WTC11 (cell line): Measurements from ENCODE around the gene C16orf74. TPM values are rescaled to one million over a fixed set of nuclear protein-coding genes. Genes with fewer than 3 reads are reported as not detected.

ENCODE experiments used
- ATAC-seq: fragments of 200-7000 bp; cut with Tn5 transposase; 2 replicates; pipeline ENCODE4 v1.10.0; 2021; ENCODE audit warnings: mild to moderate bottlenecking, moderate library complexity
- CTCF ChIA-PET: fragments of 300-600 bp; sonication (Branson Sonifier 250); formaldehyde crosslinking; loops from one replicate; lab custom pipeline; 2021; ENCODE audit warnings: antibody characterized with exemption; lab: Charles Lee
- POLR2A ChIA-PET: fragments of 350-600 bp; sonication (Branson Sonifier 250); formaldehyde crosslinking; loops from one replicate; lab custom pipeline; 2021; ENCODE audit warnings: antibody characterized with exemption; lab: Charles Lee
- DNase-seq: peaks from one replicate; pipeline ENCODE4 v3.0.0; 2021; ENCODE audit warnings: low spot score
- H3K27ac Mint-ChIP-seq: 2 replicates; pipeline ENCODE4 v1.8.0; 2021; ENCODE audit warnings: mixed read lengths
- H3K27me3 Mint-ChIP-seq: 2 replicates; pipeline ENCODE4 v1.8.0; 2021; ENCODE audit warnings: low read depth, mild to moderate bottlenecking, moderate library complexity, mixed read lengths
- H3K36me3 Mint-ChIP-seq: 2 replicates; pipeline ENCODE4 v1.8.0; 2021; ENCODE audit warnings: mixed read lengths
- H3K4me1 Mint-ChIP-seq: 2 replicates; pipeline ENCODE4 v1.8.0; 2022; ENCODE audit warnings: mixed read lengths
- H3K4me3 Mint-ChIP-seq: 2 replicates; pipeline ENCODE4 v1.8.0; 2021; ENCODE audit warnings: mild to moderate bottlenecking, moderate library complexity, mixed read lengths
- H3K9me3 Mint-ChIP-seq: 2 replicates; pipeline ENCODE4 v1.8.0; 2021; ENCODE audit warnings: mixed read lengths
- EMX1 ChIP-seq: fragments of 250-450 bp; sonication (Bioruptor Pico); IDR thresholded peaks from 2 replicates; pipeline ENCODE4 v1.8.0; 2021; ENCODE audit warnings: mild to moderate bottlenecking
- MYBL2 ChIP-seq: sonication (generic); formaldehyde crosslinking; IDR thresholded peaks from 2 replicates; pipeline ENCODE4 v1.8.1; 2023; ENCODE audit warnings: mild to moderate bottlenecking, moderate library complexity, missing genetic modification reagents
- NR1H2 ChIP-seq: sonication (generic); formaldehyde crosslinking; IDR thresholded peaks from 2 replicates; pipeline ENCODE4 v1.9.0; 2021; ENCODE audit warnings: mild to moderate bottlenecking, moderate library complexity, missing genetic modification reagents
- NR3C1 ChIP-seq: sonication (generic); formaldehyde crosslinking; conservative IDR thresholded peaks from 2 replicates; pipeline ENCODE4 v1.8.1; 2023; ENCODE audit warnings: low read depth, mild to moderate bottlenecking, missing genetic modification reagents
- SP1 ChIP-seq: sonication (generic); formaldehyde crosslinking; conservative IDR thresholded peaks from 2 replicates; pipeline ENCODE4 v1.8.1; 2022; ENCODE audit warnings: missing genetic modification reagents
- ZNF121 ChIP-seq: sonication (generic); formaldehyde crosslinking; IDR thresholded peaks from 2 replicates; pipeline ENCODE4 v1.8.0; 2023; ENCODE audit warnings: missing genetic modification reagents
- ZNF232 ChIP-seq: sonication (generic); formaldehyde crosslinking; IDR thresholded peaks from 2 replicates; pipeline ENCODE4 v1.8.0; 2022; ENCODE audit warnings: mild to moderate bottlenecking, missing genetic modification reagents
- total RNA-seq: library from RNA; stranded (reverse); gene quantifications from 3 replicates; pipeline ENCODE4 v1.2.3, GENCODE V29; 2021
- TF ChIP-seq, protein P1 (sequence below): sonication (generic); formaldehyde crosslinking; IDR thresholded peaks from 2 replicates; pipeline ENCODE4 v1.8.0; 2022; ENCODE audit warnings: mild to moderate bottlenecking, missing genetic modification reagents
- TF ChIP-seq, protein P2 (sequence below): fragments of 250-450 bp; sonication (Bioruptor Pico); IDR thresholded peaks from 2 replicates; pipeline ENCODE4 v1.9.0; 2021; ENCODE audit warnings: mild to moderate bottlenecking, borderline replicate concordance
- TF ChIP-seq, protein P3 (sequence below): sonication (generic); formaldehyde crosslinking; IDR thresholded peaks from 2 replicates; pipeline ENCODE4 v1.8.0; 2023; ENCODE audit warnings: missing genetic modification reagents, mild to moderate bottlenecking, borderline replicate concordance
- TF ChIP-seq, protein P4 (sequence below): sonication (generic); formaldehyde crosslinking; IDR thresholded peaks from 2 replicates; pipeline ENCODE4 v1.8.1; 2023; ENCODE audit warnings: mild to moderate bottlenecking, missing genetic modification reagents, borderline replicate concordance
- TF ChIP-seq, protein P5 (sequence below): fragments of 250-450 bp; sonication (Bioruptor Pico); IDR thresholded peaks from 2 replicates; pipeline ENCODE4 v2.1.2; 2022; ENCODE audit warnings: mild to moderate bottlenecking, moderate library complexity
- TF ChIP-seq, protein P6 (sequence below): fragments of 250-450 bp; sonication (Bioruptor Pico); IDR thresholded peaks from 2 replicates; pipeline ENCODE4 v1.9.0; 2021; ENCODE audit warnings: moderate library complexity, mild to moderate bottlenecking, inconsistent platforms, borderline replicate concordance
- TF ChIP-seq, protein P7 (sequence below): sonication (generic); formaldehyde crosslinking; conservative IDR thresholded peaks from 2 replicates; pipeline ENCODE4 v1.8.1; 2022; ENCODE audit warnings: mild to moderate bottlenecking, missing genetic modification reagents

The C16orf74 gene
- total RNA-seq, 1 experiment from 2014 or later = 8.3 TPM

DNA sequence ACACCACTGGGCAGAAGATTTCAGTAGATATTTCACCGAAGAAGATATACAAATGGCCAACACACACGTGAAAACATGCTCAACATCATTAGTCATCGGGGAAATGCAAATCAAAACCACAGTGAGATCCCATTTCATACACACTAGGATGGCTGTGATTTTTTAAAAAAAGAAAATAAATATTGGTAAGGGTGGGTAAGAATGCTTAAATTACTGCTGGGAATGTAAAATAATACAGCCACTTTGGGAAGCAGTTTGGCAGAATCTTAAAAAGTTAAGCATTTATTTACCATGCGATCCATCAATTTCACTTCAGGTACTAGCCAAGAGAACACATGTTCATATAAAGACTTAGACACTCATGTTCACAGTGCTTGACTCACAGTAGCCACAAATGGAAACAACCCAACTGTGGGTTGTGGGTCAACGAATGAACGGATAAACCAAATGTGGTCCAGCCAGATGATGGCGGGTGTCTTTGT is 6.5 kb upstream of the C16orf74 start:
- H3K27me3 Mint-ChIP-seq = peaks cover 14% of the 10 kb centered on the region
- no peak overlapping the region for H3K4me3 Mint-ChIP-seq
- DNase-seq (no peak), ATAC-seq (no peak)
- TF ChIP-seq, protein P1, sequence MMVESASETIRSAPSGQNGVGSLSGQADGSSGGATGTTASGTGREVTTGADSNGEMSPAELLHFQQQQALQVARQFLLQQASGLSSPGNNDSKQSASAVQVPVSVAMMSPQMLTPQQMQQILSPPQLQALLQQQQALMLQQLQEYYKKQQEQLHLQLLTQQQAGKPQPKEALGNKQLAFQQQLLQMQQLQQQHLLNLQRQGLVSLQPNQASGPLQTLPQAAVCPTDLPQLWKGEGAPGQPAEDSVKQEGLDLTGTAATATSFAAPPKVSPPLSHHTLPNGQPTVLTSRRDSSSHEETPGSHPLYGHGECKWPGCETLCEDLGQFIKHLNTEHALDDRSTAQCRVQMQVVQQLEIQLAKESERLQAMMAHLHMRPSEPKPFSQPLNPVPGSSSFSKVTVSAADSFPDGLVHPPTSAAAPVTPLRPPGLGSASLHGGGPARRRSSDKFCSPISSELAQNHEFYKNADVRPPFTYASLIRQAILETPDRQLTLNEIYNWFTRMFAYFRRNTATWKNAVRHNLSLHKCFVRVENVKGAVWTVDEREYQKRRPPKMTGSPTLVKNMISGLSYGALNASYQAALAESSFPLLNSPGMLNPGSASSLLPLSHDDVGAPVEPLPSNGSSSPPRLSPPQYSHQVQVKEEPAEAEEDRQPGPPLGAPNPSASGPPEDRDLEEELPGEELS (CRISPR knock-in tag) = no peak
- no peak overlapping the region for H3K27ac Mint-ChIP-seq
- POLR2A ChIA-PET = no interaction called here
- no peaks in the 10 kb centered on the region for H3K9me3 Mint-ChIP-seq
- H3K4me1 Mint-ChIP-seq = peaks cover 18% of the 10 kb centered on the region
- CTCF ChIA-PET = no interaction called here
- no peaks in the 10 kb centered on the region for H3K36me3 Mint-ChIP-seq

DNA sequence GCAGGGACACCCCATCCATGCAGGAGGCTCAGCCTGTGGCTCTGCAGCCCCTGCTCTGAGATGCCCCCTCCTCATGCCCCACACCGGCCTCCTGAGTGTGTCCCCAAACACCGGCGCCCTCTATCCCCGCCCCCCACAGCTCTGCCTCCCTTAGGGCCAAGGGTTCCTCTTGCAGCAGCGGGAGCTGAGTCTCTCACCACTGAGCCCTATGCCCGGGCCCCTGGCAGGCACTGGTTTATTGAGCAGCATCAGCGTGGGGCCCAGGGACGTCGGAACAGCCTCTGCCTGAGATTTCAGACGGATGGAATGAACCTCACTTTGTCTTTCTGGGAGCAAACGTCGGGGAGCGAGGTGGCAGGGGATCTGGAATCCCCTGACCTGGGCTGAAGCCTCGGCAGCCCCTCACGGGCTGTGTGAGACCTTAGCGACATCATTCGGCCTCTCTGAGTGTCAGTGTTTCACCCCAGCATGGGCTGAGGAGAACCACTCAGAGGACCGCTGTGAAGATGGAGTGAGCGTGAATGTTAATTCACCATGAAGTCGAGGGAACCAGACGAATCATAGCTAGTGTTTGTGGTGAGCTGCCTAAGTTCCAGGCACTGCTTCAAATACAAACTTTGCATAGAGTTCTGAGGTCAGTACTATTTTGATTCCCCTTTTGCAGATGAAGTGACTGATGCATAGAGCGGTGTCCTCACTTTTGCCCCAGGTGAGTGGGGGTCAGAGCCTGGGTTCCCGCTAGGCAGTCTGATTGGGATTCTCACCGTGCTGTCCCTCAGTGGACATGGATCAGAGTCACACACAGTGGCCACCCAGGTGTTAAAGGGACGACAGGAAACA is 5.3 kb upstream of the C16orf74 start:
- no peak overlapping the region for H3K4me3 Mint-ChIP-seq
- H3K9me3 Mint-ChIP-seq = no peaks in the 10 kb centered on the region
- DNase-seq (no peak), ATAC-seq (no peak)
- H3K36me3 Mint-ChIP-seq = no peaks in the 10 kb centered on the region
- CTCF ChIA-PET = interaction anchor here (0.5 to 1.0 kb wide), 3 partner anchors 9 to 99 kb away, joined by 3 read pairs; no protein-coding TSS in a partner anchor
- POLR2A ChIA-PET = no interaction called here
- peaks cover 24% of the 10 kb centered on the region for H3K4me1 Mint-ChIP-seq
- peaks cover 24% of the 10 kb centered on the region for H3K27me3 Mint-ChIP-seq
- no peak overlapping the region for H3K27ac Mint-ChIP-seq
- TF ChIP-seq SP1 (CRISPR knock-in tag) = no peak
- TF ChIP-seq, protein P2, sequence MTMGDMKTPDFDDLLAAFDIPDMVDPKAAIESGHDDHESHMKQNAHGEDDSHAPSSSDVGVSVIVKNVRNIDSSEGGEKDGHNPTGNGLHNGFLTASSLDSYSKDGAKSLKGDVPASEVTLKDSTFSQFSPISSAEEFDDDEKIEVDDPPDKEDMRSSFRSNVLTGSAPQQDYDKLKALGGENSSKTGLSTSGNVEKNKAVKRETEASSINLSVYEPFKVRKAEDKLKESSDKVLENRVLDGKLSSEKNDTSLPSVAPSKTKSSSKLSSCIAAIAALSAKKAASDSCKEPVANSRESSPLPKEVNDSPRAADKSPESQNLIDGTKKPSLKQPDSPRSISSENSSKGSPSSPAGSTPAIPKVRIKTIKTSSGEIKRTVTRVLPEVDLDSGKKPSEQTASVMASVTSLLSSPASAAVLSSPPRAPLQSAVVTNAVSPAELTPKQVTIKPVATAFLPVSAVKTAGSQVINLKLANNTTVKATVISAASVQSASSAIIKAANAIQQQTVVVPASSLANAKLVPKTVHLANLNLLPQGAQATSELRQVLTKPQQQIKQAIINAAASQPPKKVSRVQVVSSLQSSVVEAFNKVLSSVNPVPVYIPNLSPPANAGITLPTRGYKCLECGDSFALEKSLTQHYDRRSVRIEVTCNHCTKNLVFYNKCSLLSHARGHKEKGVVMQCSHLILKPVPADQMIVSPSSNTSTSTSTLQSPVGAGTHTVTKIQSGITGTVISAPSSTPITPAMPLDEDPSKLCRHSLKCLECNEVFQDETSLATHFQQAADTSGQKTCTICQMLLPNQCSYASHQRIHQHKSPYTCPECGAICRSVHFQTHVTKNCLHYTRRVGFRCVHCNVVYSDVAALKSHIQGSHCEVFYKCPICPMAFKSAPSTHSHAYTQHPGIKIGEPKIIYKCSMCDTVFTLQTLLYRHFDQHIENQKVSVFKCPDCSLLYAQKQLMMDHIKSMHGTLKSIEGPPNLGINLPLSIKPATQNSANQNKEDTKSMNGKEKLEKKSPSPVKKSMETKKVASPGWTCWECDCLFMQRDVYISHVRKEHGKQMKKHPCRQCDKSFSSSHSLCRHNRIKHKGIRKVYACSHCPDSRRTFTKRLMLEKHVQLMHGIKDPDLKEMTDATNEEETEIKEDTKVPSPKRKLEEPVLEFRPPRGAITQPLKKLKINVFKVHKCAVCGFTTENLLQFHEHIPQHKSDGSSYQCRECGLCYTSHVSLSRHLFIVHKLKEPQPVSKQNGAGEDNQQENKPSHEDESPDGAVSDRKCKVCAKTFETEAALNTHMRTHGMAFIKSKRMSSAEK = no peak
- TF ChIP-seq ZNF121 (CRISPR knock-in tag) = no peak
- TF ChIP-seq, protein P3, sequence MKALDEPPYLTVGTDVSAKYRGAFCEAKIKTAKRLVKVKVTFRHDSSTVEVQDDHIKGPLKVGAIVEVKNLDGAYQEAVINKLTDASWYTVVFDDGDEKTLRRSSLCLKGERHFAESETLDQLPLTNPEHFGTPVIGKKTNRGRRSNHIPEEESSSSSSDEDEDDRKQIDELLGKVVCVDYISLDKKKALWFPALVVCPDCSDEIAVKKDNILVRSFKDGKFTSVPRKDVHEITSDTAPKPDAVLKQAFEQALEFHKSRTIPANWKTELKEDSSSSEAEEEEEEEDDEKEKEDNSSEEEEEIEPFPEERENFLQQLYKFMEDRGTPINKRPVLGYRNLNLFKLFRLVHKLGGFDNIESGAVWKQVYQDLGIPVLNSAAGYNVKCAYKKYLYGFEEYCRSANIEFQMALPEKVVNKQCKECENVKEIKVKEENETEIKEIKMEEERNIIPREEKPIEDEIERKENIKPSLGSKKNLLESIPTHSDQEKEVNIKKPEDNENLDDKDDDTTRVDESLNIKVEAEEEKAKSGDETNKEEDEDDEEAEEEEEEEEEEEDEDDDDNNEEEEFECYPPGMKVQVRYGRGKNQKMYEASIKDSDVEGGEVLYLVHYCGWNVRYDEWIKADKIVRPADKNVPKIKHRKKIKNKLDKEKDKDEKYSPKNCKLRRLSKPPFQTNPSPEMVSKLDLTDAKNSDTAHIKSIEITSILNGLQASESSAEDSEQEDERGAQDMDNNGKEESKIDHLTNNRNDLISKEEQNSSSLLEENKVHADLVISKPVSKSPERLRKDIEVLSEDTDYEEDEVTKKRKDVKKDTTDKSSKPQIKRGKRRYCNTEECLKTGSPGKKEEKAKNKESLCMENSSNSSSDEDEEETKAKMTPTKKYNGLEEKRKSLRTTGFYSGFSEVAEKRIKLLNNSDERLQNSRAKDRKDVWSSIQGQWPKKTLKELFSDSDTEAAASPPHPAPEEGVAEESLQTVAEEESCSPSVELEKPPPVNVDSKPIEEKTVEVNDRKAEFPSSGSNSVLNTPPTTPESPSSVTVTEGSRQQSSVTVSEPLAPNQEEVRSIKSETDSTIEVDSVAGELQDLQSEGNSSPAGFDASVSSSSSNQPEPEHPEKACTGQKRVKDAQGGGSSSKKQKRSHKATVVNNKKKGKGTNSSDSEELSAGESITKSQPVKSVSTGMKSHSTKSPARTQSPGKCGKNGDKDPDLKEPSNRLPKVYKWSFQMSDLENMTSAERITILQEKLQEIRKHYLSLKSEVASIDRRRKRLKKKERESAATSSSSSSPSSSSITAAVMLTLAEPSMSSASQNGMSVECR (CRISPR knock-in tag) = no peak
- TF ChIP-seq NR3C1 (CRISPR knock-in tag) = no peak
- TF ChIP-seq, protein P4, sequence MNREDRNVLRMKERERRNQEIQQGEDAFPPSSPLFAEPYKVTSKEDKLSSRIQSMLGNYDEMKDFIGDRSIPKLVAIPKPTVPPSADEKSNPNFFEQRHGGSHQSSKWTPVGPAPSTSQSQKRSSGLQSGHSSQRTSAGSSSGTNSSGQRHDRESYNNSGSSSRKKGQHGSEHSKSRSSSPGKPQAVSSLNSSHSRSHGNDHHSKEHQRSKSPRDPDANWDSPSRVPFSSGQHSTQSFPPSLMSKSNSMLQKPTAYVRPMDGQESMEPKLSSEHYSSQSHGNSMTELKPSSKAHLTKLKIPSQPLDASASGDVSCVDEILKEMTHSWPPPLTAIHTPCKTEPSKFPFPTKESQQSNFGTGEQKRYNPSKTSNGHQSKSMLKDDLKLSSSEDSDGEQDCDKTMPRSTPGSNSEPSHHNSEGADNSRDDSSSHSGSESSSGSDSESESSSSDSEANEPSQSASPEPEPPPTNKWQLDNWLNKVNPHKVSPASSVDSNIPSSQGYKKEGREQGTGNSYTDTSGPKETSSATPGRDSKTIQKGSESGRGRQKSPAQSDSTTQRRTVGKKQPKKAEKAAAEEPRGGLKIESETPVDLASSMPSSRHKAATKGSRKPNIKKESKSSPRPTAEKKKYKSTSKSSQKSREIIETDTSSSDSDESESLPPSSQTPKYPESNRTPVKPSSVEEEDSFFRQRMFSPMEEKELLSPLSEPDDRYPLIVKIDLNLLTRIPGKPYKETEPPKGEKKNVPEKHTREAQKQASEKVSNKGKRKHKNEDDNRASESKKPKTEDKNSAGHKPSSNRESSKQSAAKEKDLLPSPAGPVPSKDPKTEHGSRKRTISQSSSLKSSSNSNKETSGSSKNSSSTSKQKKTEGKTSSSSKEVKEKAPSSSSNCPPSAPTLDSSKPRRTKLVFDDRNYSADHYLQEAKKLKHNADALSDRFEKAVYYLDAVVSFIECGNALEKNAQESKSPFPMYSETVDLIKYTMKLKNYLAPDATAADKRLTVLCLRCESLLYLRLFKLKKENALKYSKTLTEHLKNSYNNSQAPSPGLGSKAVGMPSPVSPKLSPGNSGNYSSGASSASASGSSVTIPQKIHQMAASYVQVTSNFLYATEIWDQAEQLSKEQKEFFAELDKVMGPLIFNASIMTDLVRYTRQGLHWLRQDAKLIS (CRISPR knock-in tag) = no peak
- TF ChIP-seq, protein P5, sequence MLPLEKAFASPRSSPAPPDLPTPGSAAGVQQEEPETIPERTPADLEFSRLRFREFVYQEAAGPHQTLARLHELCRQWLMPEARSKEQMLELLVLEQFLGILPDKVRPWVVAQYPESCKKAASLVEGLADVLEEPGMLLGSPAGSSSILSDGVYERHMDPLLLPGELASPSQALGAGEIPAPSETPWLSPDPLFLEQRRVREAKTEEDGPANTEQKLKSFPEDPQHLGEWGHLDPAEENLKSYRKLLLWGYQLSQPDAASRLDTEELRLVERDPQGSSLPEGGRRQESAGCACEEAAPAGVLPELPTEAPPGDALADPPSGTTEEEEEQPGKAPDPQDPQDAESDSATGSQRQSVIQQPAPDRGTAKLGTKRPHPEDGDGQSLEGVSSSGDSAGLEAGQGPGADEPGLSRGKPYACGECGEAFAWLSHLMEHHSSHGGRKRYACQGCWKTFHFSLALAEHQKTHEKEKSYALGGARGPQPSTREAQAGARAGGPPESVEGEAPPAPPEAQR (CRISPR knock-in tag) = no peak
- no peak for TF ChIP-seq MYBL2 (CRISPR knock-in tag)
- TF ChIP-seq, protein P6, sequence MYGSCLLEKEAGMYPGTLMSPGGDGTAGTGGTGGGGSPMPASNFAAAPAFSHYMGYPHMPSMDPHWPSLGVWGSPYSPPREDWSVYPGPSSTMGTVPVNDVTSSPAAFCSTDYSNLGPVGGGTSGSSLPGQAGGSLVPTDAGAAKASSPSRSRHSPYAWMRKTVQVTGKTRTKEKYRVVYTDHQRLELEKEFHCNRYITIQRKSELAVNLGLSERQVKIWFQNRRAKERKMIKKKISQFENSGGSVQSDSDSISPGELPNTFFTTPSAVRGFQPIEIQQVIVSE (CRISPR knock-in tag) = no peak
- TF ChIP-seq, protein P7, sequence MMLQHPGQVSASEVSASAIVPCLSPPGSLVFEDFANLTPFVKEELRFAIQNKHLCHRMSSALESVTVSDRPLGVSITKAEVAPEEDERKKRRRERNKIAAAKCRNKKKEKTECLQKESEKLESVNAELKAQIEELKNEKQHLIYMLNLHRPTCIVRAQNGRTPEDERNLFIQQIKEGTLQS (CRISPR knock-in tag) = no peak
- TF ChIP-seq ZNF232 (CRISPR knock-in tag) = no peak
- no peak for TF ChIP-seq EMX1
- TF ChIP-seq NR1H2 (CRISPR knock-in tag) = no peak
